Testis (tissue), 3 donors: ENCODE data around the gene GPC3. TPM values are rescaled to one million over a fixed set of nuclear protein-coding genes. Genes with fewer than 3 reads are reported as not detected.

ENCODE experiments used
- DNase-seq: peaks from one replicate; pipeline ENCODE4 v3.0.0-alpha.2; 2019
- H3K27ac ChIP-seq, 2 donors: fragments of 200-600 bp; sonication (generic); one replicate each; pipeline ENCODE4 v1.5.1; 2019
- H3K27me3 ChIP-seq: fragments of 200-600 bp; sonication (generic); one replicate; pipeline ENCODE4 v1.5.1; 2019
- H3K36me3 ChIP-seq: fragments of 200-600 bp; sonication (generic); one replicate; pipeline ENCODE4 v1.5.1; 2017; ENCODE audit warnings: low read depth; ENCODE audit errors: missing control alignments
- H3K4me1 ChIP-seq: fragments of 200-600 bp; sonication (generic); one replicate; pipeline ENCODE4 v1.5.1; 2019
- H3K4me3 ChIP-seq, 2 donors: fragments of 200-600 bp; sonication (generic); one replicate each; pipeline ENCODE4 v1.5.1; 2017 to 2019
- H3K9me3 ChIP-seq: fragments of 200-600 bp; sonication (generic); one replicate; pipeline ENCODE4 v1.5.1; 2017
- POLR2A ChIP-seq: fragments of 450-650 bp; IDR thresholded peaks from one replicate; pipeline ENCODE4 v1.6.1; 2017; ENCODE audit warnings: antibody characterized with exemption, mild to moderate bottlenecking, moderate library complexity
- WGBS, 2 donors: methylation state at CpG; one replicate each; pipeline ENCODE4 v1.1.5; 2018; 5-methylcytosine and 5-hydroxymethylcytosine counted together
- intact Hi-C: fragments of 100-400 bp; cut with DNase I; formaldehyde crosslinking; loops from one replicate; pipeline ENCODE4 v1.15.1; 2023; ENCODE audit warnings: low total_unique reads
- polyA plus RNA-seq: library from polyadenylated mRNA; stranded (reverse); fragments of 350-450 nt; fragmentation: Illumina TruSeq; extraction: RNeasy Lipid Tissue Mini Kit (QIAGEN cat#74804); gene quantifications from one replicate; pipeline ENCODE4 v1.2.3, GENCODE V29; 2014; ENCODE audit warnings: low read depth, low replicate concordance; ENCODE audit not compliant: insufficient read depth
- total RNA-seq, 2 donors: library from RNA; depleted of rRNA; stranded (reverse); fragments of >200 nt; gene quantifications; one replicate each; pipeline ENCODE4 v1.2.3, GENCODE V29; 2016
- TF ChIP-seq, protein P1 (sequence below), 3 experiments: fragments of 450-650 bp in 2 of 3; fragments of 200-600 bp in 1 of 3; sonication (generic) in 1 of 3; IDR thresholded peaks; one replicate each; pipeline ENCODE4 v1.5.1; 2016 to 2019; ENCODE audit warnings: antibody characterized with exemption in 3 of 3, mild to moderate bottlenecking in 2 of 3, moderate library complexity in 1 of 3

The GPC3 gene
- total and polyA plus RNA-seq, 3 donors from 2014 or later = 4.9 to 12.9 (median 5.4) TPM

DNA sequence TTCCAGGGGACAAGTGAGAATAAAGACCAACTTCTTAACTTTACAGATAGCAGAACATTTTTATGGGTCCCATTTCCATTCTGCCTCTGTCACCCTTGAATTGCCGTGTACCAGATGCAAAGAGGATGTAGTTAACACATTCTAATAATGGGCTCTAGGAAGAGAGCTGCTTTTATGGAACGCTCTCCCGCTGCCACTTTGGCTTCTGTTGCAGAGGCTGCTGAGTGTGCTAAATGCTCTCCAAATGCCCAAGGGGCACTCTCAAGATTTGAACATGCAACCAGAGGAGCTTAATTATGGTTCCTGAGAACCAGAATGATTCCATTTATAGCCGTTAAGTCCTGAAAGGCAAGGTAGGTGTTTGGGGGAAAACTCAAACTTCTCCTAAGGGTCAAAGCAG lies 28.1 kb upstream of the GPC3 start:
- Histone ChIP-seq H3K4me1 (no peaks in the 10 kb centered on the region), H3K27me3 (no peaks in the 10 kb centered on the region), H3K27ac (no peak overlapping the region), H3K4me3 (no peak overlapping the region), H3K9me3 (no peaks in the 10 kb centered on the region), H3K36me3 (no peaks in the 10 kb centered on the region)
- 84 to 90% methylated on average over 2 to 4 of the region's 4 CpGs for WGBS, 2 donors
- intact Hi-C loops = no loop called here
- TF ChIP-seq POLR2A = no peak
- TF ChIP-seq, protein P1, sequence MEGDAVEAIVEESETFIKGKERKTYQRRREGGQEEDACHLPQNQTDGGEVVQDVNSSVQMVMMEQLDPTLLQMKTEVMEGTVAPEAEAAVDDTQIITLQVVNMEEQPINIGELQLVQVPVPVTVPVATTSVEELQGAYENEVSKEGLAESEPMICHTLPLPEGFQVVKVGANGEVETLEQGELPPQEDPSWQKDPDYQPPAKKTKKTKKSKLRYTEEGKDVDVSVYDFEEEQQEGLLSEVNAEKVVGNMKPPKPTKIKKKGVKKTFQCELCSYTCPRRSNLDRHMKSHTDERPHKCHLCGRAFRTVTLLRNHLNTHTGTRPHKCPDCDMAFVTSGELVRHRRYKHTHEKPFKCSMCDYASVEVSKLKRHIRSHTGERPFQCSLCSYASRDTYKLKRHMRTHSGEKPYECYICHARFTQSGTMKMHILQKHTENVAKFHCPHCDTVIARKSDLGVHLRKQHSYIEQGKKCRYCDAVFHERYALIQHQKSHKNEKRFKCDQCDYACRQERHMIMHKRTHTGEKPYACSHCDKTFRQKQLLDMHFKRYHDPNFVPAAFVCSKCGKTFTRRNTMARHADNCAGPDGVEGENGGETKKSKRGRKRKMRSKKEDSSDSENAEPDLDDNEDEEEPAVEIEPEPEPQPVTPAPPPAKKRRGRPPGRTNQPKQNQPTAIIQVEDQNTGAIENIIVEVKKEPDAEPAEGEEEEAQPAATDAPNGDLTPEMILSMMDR (IDR thresholded peaks at IDR 0.05) = no peak
- DNase-seq = no peak

- Histone ChIP-seq H3K9me3 (no peaks in the 10 kb centered on the region), H3K27ac (no peak overlapping the region), H3K4me3 (no peak overlapping the region), H3K4me1 (no peaks in the 10 kb centered on the region), H3K36me3 (no peaks in the 10 kb centered on the region), H3K27me3 (no peaks in the 10 kb centered on the region)
- TF ChIP-seq POLR2A = no peak
- TF ChIP-seq, protein P1 (IDR thresholded peaks at IDR 0.05) = no peak
- no peak for DNase-seq
- intact Hi-C loops = no loop called here
- WGBS, 2 donors = 50 to 88% methylated on average over 1 of the region's 1 CpG
Observed at GRCh38 chrX:134013092-134013497, 27.7 kb upstream of the GPC3 start.

DNA sequence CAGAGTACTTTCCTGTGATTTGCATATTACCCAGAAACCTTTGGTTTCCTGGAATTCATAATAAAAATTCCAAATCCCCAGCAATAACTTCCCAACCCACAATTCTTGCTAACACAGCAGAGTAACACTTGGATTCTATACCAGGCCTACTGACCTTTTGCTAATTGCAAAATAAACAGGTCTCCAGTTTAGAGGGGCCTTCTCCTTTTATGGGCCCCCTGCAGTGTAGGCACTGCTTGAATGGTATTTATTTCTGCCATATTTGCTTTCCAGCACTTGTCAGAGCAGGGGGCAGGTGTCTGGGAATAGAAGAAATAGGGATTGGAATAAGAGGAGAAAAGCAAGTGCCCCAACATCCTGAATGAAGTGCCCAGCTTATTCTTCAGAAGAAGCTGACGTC lies 25.3 kb upstream of the GPC3 start:
- Histone ChIP-seq H3K9me3 (no peaks in the 10 kb centered on the region), H3K4me3 (no peak overlapping the region), H3K4me1 (no peaks in the 10 kb centered on the region), H3K27ac (no peak overlapping the region), H3K36me3 (no peaks in the 10 kb centered on the region), H3K27me3 (no peaks in the 10 kb centered on the region)
- TF ChIP-seq, protein P1 (IDR thresholded peaks at IDR 0.05) = no peak
- TF ChIP-seq POLR2A = no peak
- DNase-seq = no peak
- 92 to 100% methylated on average over 1 of the region's 1 CpG for WGBS, 2 donors
- intact Hi-C loops = no loop called here

- Histone ChIP-seq H3K4me3 (no peak overlapping the region), H3K27ac (no peak overlapping the region), H3K4me1 (no peaks in the 10 kb centered on the region), H3K27me3 (no peaks in the 10 kb centered on the region), H3K9me3 (no peaks in the 10 kb centered on the region), H3K36me3 (no peaks in the 10 kb centered on the region)
- DNase-seq = no peak
- TF ChIP-seq, protein P1 (IDR thresholded peaks at IDR 0.05) = no peak
- TF ChIP-seq POLR2A = no peak
- WGBS, 2 donors = 0 to 86% methylated on average over 1 of the region's 1 CpG
- intact Hi-C loops = no loop called here
Observed at GRCh38 chrX:134007716-134008115, 22.3 kb upstream of the GPC3 start.

DNA sequence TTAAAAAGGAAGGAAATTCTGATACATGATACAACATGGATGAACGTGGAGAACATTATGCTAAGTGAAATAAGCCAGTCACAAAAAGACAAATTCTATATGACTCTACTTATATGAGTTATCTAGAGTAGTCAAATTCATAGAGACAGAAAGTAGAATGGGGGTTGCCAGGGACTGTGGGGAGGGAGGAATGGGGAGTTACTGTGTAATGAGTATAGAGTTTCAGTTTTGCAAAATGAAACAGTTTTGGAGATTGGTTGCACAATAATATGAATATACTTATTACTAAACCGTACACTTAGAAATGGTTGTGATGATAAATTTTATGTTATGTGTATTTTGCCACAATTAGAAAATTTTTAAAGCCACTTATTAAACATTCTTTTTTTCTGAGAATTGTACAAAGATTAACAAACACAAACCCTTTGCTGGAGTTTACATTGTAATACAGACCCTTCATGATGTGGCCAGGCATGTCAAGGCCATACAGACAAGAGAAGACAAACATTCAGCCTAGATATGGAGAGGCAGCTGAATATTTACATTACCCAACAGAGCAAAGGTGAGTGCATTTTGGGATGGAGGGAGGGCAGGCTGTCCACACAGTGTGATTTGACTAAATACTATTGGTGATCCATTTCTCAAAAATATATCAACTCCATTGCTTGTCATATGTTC lies 21.2 kb upstream of the GPC3 start:
- 70 to 83% methylated on average over 2 of the region's 2 CpGs for WGBS, 2 donors
- no peak overlapping the region for H3K27ac ChIP-seq
- intact Hi-C loops = no loop called here
- no peaks in the 10 kb centered on the region for H3K36me3 ChIP-seq
- no peak for TF ChIP-seq POLR2A
- TF ChIP-seq, protein P1 (IDR thresholded peaks at IDR 0.05) = no peak
- no peak overlapping the region for H3K4me3 ChIP-seq
- DNase-seq = no peak
- H3K4me1 ChIP-seq = no peaks in the 10 kb centered on the region
- H3K9me3 ChIP-seq = no peaks in the 10 kb centered on the region
- no peaks in the 10 kb centered on the region for H3K27me3 ChIP-seq
